ENCODE results near the gene ADGRD1. TPM values are rescaled to one million over a fixed set of nuclear protein-coding genes. Genes with fewer than 3 reads are reported as not detected.

The ADGRD1 gene
- total RNA-seq, 1 donor from 2014 or later, result 1.0 TPM

GRCh38 chr12:131075611-131076010 lies 121.9 kb downstream of the ADGRD1 start:
- DNase-seq (ENCODE audit: extremely low spot score, unreplicated experiment), result no peak
- no peak overlapping the region for H3K27ac Mint-ChIP-seq (ENCODE audit: unreplicated experiment)
- H3K4me1 Mint-ChIP-seq (ENCODE audit: unreplicated experiment), result no peaks in the 10 kb centered on the region
- H3K27me3 Mint-ChIP-seq (ENCODE audit: unreplicated experiment), result peaks cover 6% of the 10 kb centered on the region
- no peak for TF ChIP-seq CTCF (IDR thresholded peaks at IDR 0.05)
- no peaks in the 10 kb centered on the region for H3K9me3 Mint-ChIP-seq (ENCODE audit: unreplicated experiment)
- no peaks in the 10 kb centered on the region for H3K36me3 Mint-ChIP-seq (ENCODE audit: unreplicated experiment)
- no peak overlapping the region for H3K4me3 Mint-ChIP-seq (ENCODE audit: unreplicated experiment)

GRCh38 chr12:131076296-131076695 lies 122.6 kb downstream of the ADGRD1 start:
- Mint-ChIP-seq H3K9me3 (ENCODE audit: unreplicated experiment) (no peaks in the 10 kb centered on the region), H3K4me3 (ENCODE audit: unreplicated experiment) (no peak overlapping the region), H3K27me3 (ENCODE audit: unreplicated experiment) (peaks cover 6% of the 10 kb centered on the region), H3K4me1 (ENCODE audit: unreplicated experiment) (no peaks in the 10 kb centered on the region), H3K27ac (ENCODE audit: unreplicated experiment) (no peak overlapping the region), H3K36me3 (ENCODE audit: unreplicated experiment) (no peaks in the 10 kb centered on the region)
- no peak for TF ChIP-seq CTCF (IDR thresholded peaks at IDR 0.05)
- DNase-seq (ENCODE audit: extremely low spot score, unreplicated experiment), result no peak

GRCh38 chr12:131076791-131077747 lies 123.4 kb downstream of the ADGRD1 start:
- H3K27ac Mint-ChIP-seq (ENCODE audit: unreplicated experiment), result no peak overlapping the region
- peaks cover 6% of the 10 kb centered on the region for H3K27me3 Mint-ChIP-seq (ENCODE audit: unreplicated experiment)
- no peaks in the 10 kb centered on the region for H3K4me1 Mint-ChIP-seq (ENCODE audit: unreplicated experiment)
- no peak for TF ChIP-seq CTCF (IDR thresholded peaks at IDR 0.05)
- peak; percentile 80 for DNase-seq (ENCODE audit: extremely low spot score, unreplicated experiment)
- H3K36me3 Mint-ChIP-seq (ENCODE audit: unreplicated experiment), result no peaks in the 10 kb centered on the region
- no peak overlapping the region for H3K4me3 Mint-ChIP-seq (ENCODE audit: unreplicated experiment)
- no peaks in the 10 kb centered on the region for H3K9me3 Mint-ChIP-seq (ENCODE audit: unreplicated experiment)

GRCh38 chr12:131077931-131078391 lies 124.3 kb downstream of the ADGRD1 start:
- Mint-ChIP-seq H3K9me3 (ENCODE audit: unreplicated experiment) (no peaks in the 10 kb centered on the region), H3K27me3 (ENCODE audit: unreplicated experiment) (peaks cover 6% of the 10 kb centered on the region), H3K27ac (ENCODE audit: unreplicated experiment) (no peak overlapping the region), H3K4me3 (ENCODE audit: unreplicated experiment) (no peak overlapping the region), H3K4me1 (ENCODE audit: unreplicated experiment) (no peaks in the 10 kb centered on the region), H3K36me3 (ENCODE audit: unreplicated experiment) (no peaks in the 10 kb centered on the region)
- DNase-seq (ENCODE audit: extremely low spot score, unreplicated experiment), result no peak
- no peak for TF ChIP-seq CTCF (IDR thresholded peaks at IDR 0.05)

All from osteocyte (in vitro differentiated cells).